Inferior parietal cortex (tissue), 1 donor: Measurements from ENCODE around the gene CUL4A.

Experiments used
- DNase-seq: peaks from one replicate; pipeline ENCODE4 v3.0.0-alpha.2; 2016; ENCODE audit errors: extremely low spot score

The CUL4A gene

DNA sequence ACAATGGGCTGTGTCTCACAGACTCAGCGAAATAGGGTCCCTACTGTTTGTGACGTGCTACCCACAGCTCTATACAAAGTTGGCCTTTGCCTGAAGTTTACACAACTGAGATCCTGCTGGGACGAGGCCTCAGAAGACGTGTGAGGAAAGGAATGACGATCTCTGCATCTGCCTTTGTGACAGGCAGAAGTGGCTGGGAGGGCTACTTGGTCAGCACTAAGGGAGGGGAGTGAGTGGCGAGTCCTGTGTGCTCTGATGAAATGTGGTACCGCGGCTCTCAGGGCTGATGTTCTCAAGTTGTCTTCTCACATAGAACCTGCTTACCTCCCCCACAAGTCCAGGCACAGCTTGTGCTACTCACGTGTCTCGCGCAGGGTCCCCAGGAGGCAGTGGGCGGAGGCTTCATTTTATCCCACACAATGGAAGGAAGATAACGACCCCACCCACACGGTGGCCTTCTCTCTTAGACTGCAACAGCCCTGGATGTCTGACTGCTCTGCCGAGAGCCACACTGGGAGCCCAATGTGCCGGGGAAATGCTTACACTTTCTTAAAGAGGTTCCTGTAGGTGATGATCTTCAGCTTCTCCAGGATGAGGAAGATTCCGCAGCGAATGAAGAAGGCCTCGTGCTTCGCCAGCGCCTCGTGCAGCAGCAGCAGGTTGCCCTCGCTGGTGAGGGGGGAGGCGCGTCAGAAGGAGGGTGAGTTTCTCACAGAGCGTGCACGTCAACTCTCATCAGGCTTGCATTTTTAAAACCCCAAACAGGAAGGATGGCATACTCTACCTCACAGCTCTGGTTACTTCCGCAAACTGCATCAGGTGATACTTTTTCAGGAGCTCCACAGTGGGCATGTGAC lies 29.8 kb upstream of the CUL4A start:
- DNase-seq = no peak

DNA sequence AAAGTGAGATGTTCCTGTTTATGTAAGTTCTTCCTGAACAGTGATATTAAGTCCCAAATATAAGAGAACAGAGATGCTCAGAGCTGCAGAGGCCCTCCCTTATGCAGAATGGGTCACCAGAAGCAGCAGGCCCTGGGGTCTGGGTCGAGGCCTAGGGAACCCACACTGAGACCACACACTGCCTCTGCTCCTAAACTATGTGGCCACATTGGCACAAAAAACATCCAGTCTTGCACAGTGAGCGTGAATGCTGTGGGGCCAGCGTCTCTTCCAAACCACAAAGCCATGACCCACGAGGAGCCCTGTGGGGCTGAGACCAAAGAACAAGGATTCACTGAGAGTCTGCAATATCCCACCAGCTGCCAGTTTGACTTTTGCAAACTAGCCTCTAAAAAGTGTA lies 27.4 kb upstream of the CUL4A start:
- DNase-seq = no peak

DNA sequence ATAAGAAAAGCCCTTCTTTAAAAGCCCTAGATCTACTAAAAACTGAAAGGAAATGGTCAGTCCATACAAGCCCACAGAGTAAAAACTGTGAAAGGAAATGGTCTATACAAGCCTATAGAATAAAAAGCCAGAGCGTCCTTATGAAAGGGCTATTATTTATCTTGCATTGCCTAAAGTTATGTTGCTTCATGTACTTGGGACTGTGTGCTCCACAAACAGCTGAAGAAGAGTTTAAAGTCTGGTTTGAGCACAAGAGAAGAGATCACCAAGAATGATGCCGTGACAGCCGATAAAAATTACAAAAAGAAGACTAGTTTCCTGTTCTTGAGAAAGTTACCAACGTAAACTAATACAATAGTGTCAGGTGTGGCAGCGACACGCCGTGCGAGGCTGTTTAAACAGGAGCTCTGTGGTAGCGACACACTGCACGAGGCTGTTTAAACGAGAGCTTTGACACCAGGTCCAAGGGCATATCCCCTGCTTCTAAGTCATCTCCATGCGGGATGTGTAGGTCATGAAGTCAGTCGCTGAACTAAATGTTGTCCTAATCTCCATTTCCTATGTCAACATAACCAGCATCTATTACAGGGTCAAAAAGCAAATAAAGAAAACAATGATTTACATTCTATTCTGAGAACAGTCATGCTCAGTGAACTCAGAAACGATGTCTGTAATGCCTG lies 25.8 kb upstream of the CUL4A start:
- DNase-seq = no peak

DNA sequence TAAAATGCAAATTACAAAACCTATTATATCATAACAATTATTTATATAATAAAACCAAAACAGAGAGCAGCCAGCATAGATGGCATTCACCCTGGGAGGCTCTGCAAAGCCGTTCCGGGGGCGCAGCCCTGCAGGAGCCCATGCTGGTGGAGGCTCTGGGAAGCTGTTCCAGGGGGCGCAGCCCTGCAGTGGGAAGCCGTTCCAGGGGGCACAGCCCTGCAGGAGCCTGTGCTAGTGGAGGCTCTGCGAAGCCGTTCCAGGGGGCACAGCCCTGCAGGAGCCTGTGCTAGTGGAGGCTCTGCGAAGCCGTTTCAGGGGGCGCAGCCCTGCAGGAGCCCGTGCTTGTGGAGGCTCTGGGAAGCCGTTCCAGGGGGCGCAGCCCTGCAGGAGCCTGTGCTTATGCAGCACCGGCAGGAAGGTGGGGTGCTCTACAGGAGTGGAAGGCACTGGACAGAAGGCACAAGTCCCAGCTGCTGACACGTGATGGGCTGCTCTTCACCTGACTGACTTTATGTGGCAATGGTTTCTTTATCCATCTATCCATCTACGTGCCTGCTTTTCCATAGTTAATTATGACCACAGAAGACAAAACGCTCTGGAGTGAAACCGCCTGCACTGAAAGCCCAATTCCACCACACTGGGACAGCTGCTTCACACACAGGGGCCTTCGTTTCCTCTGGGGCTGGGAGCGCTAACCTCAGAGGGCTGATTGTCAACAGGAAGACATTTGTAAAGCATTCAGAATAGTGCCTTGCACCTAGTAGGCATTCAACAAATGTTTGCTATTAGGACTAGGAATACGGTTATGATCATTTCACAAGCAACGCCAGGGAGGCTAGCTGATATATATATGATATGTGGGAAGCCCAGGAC lies 24.6 kb upstream of the CUL4A start:
- no peak for DNase-seq

DNA sequence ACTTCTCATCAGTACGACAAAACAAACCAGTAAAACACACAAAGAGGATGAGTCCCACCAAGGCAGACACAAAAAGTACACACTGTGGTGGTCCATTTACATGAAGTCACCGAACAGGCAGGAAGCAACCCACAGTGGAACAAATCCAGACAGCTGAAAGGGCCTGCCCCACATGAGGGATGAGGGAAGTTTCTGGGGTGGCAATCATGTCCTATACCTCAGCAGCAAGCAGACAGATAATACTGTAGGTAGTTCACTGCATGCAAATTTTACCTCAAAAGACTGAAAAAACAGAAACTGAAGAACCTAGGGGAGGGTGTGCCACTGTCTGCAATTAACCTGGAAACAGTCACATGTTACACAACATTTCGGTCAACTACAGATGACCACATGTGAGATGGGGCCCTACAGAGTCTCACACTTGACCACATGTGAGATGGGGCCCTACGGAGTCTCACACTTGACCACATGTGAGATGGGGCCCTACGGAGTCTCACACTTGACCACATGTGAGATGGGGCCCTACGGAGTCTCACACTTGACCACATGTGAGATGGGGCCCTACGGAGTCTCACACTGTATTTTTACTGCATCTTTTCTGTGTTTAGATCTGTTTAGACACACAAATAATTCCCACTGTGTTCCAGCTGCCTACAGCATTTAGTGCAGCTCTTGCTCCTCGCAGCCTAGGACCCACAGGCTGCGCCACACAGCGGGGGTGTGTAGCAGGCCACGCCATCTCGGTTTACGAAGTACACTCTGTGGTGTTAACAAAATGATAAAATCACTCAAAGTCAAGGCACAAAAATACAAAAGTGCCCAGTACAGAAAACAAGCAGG lies 23.1 kb upstream of the CUL4A start:
- no peak for DNase-seq

DNA sequence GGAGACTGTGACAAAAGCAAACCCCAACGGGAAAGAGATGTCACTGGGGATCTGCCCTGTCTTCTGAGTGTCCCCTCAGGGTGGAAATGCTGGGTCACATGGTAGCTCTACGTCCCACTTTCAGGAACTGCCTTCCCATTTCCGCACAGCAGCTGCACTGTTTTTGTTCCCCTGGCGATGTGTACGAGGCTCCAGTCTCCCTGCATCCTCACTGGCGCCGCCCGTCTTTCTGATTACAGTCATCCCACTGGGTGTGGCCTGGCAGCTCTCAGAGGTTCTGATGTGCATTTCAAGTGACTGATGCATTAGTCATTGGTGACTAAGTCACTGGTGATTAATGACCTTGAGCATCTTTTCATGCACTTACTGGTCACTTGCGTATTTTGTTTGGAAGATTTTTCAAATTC lies 22.1 kb upstream of the CUL4A start:
- DNase-seq = peak; percentile 50

DNA sequence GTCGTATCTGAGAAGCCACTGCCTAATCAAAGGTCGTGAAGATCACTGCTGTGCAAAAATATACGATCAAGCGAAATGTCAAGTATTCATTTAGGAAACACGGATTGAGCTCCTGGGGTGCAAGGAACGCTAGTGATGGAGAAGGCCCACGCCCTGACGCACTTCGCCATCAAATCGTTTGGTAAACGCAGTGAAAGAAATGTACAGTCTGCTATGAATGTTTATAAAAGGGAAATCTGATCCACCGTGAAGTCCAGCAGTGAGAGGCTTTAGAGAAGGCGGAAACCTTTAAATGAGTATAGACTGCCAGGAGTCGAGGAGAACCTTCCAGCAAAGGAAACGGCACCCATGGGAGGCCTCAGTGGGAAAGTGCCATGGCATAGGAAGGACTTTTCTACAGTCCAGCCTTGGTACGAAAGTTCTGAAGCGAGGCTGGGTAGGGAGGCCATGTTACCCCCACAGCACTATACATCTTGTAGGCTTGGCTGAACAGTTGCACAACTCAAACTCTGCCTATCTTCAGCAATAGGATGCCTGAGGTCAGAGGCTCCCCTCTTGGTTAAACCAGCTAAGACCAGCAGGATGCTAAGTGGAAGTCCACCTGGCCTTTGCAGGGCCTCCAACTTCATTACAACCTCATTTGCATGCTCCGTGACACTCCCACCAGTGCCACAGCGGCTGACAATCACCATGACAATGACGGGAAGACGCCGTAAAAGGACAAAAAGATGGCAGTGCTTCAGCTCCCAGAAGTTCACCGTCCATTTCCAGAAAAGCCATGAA lies 21.3 kb upstream of the CUL4A start:
- no peak for DNase-seq

DNA sequence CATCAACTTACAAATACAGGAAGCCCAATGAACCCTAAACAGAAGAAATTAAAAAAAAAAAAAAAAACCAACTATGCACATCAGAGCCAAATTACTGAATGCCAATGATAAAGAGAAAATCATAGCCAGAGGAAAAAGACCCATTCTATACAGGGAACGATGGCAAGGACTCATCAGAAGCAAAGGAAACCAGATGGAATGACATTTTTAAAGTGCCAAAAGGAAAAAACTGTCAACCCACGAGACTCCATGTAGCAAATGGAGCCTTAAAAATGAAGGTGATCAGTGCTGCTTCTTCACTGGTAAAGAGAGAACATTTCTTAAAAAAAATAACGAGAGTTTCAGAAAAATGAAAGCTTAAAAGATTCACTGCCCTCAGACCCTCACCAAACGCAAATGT lies 19.2 kb upstream of the CUL4A start:
- DNase-seq = peak; percentile 40

DNA sequence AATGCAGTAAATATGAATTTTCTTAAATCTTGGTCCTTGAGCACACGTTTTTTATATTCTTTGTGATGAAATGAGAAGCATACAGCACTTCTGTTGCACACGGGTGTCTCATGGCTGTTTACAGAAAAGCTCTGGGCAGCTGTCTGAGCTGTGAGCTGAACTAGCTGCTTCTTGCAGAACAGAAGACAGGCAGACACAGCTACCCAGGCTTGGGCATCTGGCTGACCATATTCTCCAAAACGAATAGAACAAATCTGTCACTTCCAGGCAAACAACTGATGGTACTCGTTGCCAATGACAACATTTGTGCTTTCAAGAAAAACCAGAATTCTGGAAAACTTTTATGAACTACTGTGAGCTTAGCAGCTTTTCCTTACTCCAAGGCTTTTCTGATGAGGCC lies 17.1 kb upstream of the CUL4A start:
- DNase-seq = no peak

DNA sequence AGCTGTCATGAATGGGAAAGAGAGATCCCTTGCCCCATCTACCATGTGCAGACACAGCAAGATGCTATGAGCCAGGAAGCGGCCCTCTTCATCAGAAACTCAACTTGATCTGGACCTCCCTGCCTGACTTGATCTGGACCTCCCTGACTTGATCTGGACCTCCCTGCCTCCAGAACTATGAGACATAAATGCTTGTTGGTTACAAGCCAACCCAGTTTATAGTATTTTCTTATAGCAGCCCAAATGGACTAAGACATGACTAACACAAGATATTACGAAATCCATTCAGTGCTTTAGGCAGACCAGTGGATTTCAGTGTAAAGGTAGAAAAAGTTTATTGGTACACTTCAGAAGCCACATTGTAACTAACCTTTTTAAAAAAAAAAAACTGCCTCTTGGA lies 16.5 kb upstream of the CUL4A start:
- no peak for DNase-seq

DNA sequence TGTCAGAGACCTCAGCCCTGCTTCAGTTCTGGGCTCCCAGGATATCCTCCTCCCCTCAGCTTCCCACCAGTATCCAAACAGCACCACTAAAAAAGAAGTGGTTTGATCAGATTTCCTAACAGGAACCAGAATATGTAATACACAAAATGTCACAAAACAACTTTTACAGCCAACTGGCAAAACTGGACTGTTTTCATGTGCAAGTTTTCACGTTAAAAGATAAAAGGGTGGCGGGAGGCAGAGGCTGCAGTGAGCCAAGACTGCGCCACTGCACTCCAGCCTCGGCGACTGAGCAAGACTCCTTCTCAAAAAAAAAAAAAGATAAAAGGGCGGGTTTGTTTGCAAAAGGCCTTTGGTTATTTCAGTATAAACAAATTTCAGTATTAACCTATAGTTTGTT lies 14.1 kb upstream of the CUL4A start:
- DNase-seq = no peak

DNA sequence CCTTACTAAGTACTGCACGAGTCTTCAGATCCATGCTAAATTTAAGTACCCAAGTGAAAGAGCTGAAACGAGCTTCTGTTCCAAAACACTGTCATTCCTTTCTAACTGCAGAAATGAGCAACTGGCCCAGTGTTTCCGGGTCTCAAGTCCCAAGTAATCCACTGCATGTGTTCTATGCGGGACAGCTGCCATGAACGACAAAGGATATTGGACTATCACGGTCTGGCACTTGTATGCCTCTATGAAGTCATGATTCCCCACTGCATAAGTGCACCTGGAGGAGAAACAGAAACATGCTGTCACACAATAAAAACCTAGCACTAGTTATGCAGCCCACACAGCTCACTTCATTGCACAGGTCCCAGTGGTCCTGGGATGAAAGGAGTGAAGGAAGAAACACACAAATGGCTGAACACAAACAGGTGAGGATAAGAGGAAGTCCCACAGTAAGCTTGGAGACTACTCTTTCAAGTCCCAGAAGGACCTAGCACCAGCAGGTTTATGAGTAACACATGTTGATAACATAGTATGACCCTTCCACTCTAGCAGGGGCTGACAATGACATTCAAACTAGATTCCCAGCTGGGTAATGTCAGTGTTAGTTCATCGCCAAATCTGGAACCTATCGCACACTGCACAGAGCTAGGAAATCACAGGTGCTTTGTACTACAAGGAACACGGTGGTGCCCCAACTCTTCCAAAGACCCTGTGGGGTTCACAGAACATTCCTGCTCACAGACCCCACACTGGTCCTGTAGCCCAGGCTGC lies 12.3 kb upstream of the CUL4A start:
- DNase-seq = no peak

DNA sequence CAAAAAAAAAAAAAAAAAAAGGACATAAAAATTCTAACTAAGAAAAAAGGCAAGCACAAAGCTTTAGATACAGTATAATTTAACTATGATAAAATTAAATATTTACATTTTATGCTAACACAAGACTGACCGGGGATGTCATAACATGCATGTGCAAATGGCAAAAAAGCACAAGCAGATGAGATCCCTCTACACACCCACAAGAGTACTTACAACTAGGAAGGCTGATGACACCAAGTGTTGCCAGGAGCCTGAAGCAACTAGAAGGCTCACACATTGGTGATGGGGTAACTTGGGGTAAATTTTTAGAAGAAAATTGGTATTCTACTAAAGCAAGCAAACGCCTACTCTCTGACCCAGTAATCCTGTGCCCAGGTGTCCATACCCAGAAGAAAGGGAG lies 7.6 kb upstream of the CUL4A start:
- DNase-seq = no peak

DNA sequence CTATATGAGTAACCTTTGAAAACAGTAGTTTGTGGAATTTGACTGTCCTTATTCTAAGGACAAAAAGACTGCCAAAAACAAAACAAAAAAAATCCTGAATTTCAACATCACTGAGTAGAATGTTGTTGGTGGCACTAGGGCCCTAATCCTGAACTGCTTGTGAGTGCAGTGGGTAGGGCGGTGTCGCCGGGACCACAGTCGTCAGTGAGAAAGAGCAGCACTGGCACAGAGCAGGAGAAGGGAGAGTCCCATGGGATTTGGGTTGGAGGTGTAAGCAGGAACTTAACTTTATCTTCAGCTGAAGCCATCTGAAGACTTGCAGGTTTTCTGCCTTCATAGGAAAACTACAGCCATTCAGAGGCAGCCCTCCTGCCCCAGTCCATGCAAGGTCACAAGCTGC lies 6.5 kb upstream of the CUL4A start:
- DNase-seq = no peak

DNA sequence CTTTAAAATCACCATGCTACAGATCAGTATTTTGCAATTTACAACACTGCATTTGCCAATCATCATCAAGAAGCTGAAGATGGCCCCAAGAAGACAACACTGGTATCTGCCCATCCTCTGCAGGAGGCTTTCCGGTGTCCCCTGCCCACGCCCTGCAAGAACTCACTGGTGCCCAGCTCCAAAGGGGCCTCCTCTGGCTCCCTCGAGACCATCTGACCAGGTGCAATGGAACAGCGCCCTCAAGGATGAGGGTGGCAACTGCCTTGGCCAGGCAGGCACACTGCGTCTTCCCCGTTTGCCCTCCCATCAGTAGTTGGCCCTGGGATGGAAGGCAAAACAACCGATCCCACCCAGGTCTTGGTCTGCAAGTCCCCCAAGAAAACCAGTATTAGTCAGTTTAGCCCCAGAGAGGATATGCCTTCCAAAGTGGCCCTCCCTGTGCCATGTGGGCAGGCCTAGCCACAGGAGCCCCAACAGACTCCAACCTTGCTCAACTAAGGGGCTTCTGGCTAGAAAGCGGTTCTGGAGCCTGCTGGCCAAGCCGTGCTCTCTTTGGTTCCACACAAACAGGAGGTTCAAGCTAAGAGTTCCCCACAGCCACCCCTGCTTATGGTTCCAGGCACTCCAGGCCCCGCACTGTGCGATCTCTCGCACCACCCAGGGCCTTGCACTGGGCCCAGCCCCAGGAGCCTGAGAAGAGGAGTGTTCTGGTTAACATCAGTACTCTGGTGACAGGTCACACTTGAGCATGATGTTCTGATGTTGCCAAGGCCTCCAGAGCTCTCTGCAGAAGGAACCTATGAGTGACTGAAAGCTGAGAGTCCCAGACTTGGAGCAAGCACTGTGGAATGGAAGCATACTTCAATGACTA lies 5.7 kb upstream of the CUL4A start:
- no peak for DNase-seq

DNA sequence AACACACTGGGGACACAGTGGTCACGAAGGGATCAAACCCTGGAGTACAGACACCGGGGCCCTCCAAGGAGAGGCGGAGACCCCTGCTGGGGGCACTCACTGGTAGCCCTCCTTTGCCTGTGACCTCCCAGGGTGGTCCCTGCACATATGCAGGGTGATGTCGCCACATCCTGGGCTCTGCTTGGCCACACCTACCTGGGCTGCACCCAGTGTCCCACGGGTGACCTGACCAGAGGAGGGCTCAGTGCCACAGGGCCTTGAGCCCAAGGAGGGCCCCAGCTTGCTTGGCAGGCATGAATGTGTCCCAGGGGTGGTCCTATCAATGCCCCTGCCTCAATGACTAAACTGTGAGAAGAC lies 5.1 kb upstream of the CUL4A start:
- DNase-seq = no peak

DNA sequence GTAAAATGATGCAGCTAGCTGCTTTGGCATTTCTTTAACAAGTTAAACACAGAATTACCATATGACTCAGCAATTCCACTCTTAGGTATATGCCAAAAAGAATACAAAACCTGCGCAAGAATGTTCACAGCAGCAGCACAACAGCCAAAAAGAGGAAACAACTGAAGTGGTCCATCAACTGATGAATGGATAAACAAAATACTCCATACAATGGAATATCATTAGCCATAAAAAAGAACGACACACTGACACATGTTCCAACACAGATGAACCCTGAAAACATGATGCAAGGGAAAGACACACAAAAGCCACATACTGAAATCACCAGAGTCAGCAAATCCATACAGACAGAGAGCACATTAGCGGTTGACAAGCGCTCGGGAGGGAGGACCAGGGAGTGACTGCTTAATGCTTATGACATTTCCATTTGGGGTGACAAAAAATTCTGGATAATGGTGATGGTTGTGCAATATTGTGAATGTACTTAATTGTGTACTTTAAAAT lies 3.9 kb upstream of the CUL4A start:
- DNase-seq = no peak

DNA sequence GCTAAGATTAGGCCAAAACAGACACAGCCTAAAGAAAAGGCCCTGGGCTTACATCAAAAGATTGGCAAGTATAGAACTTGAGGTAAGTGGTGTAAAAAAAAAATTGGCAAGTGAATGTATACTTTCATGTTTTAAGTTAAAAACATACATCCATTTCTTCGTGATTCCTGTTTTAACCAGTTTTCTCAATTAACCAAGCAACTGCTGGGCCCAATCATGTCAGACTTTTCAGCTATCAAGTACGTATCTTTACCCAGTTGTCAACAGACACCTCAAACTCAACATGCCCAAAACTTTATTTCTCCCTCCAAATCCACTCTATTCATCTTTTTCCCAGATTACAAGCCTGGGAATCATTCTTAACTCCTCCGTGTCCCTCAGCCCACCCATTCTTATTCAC lies 2.0 kb upstream of the CUL4A start:
- DNase-seq = no peak

DNA sequence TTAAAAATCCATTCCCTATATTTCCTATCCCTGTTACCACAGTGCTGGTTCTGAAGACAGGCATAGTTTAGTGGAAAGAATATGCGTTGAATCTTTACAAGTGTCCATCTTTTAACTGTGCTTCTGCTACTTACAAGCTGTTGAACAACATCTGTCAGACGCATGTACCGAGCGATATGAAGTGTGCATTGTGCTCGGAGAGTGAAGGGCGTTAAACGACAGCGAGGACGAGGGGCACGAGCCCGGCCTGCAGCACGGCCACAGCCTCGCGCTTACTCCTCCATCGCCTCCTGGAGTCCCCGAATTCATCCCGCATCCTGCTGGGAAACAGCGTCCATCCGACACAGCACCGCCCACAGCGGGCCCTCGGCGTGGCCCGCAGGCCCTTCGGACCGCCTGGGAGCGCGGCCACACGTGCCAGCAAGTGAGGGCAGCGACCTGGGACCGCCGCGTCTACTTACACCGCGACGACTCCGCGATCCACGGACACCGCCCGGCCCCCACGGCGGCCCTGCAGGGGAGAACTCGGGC lies 1.5 kb upstream of the CUL4A start:
- no peak for DNase-seq
